ENCODE data around the gene SPATA31C1. TPM values are rescaled to one million over a fixed set of nuclear protein-coding genes. Genes with fewer than 3 reads are reported as not detected.

Gene SPATA31C1
- total and polyA plus RNA-seq, 2 of the 13 experiments (the other 11 are each of a cell fraction or from before 2014, with no cell fraction given): not detected

- TF ChIP-seq KIAA2018 (CRISPR knock-in tag; IDR thresholded peaks at IDR 0.05; ENCODE audit: borderline replicate concordance): no peak
- no peak for TF ChIP-seq ZNF331 (CRISPR knock-in tag; IDR thresholded peaks at IDR 0.05)
- TF ChIP-seq PHB2 (IDR thresholded peaks at IDR 0.05; ENCODE audit: partially characterized antibody): no peak
- no peak for TF ChIP-seq MXD4 (CRISPR knock-in tag; IDR thresholded peaks at IDR 0.05)
- no peak for TF ChIP-seq KLF15 (CRISPR knock-in tag; IDR thresholded peaks at IDR 0.05; ENCODE audit: borderline replicate concordance)
- no peak for TF ChIP-seq TCF7 (IDR thresholded peaks at IDR 0.05; ENCODE audit: low read depth)
- no peak for TF ChIP-seq SMARCC2 (IDR thresholded peaks at IDR 0.05)
- no peak for TF ChIP-seq IRF9 (CRISPR knock-in tag; IDR thresholded peaks at IDR 0.05; ENCODE audit: borderline replicate concordance)
Measured at GRCh38 chr9:87889882-87890252, 27.9 kb upstream of the SPATA31C1 start (continued).
